CD4-positive, CD25-positive, alpha-beta regulatory T cell (primary cell): ENCODE data around the gene CD276. TPM values are rescaled to one million over a fixed set of nuclear protein-coding genes. Genes with fewer than 3 reads are reported as not detected.
"Not testable (repeated sequence)": the region's sequence is repeated elsewhere in the genome, so short reads cannot be mapped to it uniquely, and the experiment has no call there.

Experiments used
- ATAC-seq, 2 donors: fragments of 150-1000 bp; cut with Tn5 transposase; one replicate each; pipeline ENCODE4 v1.10.0; 2021; ENCODE audit warnings: low read depth in 2 of 2, moderate number of reproducible peaks in 2 of 2, moderate library complexity in 1 of 2
- DNase-seq, 3 donors: peaks; one replicate each; pipeline versions ENCODE4 v3.0.0 to v3.0.0-alpha.2; 2012 to 2022; ENCODE audit warnings: mixed read lengths in 1 of 3
- H3K27ac ChIP-seq: one replicate; pipeline ENCODE4 v1.7.0; 2013; ENCODE audit warnings: mild to moderate bottlenecking, low read length; ENCODE audit not compliant: insufficient read depth, poor library complexity, severe bottlenecking
- H3K27me3 ChIP-seq: one replicate; pipeline ENCODE4 v1.7.0; 2013; ENCODE audit warnings: low read length; ENCODE audit not compliant: control insufficient read depth, insufficient read depth
- H3K36me3 ChIP-seq: one replicate; pipeline ENCODE4 v1.7.0; 2013; ENCODE audit warnings: mild to moderate bottlenecking, low read length, moderate library complexity; ENCODE audit not compliant: control insufficient read depth, insufficient read depth
- H3K4me1 ChIP-seq: 2 replicates; pipeline ENCODE4 v1.7.0; 2013; ENCODE audit warnings: mild to moderate bottlenecking, low read length; ENCODE audit not compliant: insufficient read depth, control insufficient read depth, poor library complexity, severe bottlenecking
- H3K4me3 ChIP-seq: one replicate; pipeline ENCODE4 v1.7.0; 2013; ENCODE audit warnings: low read depth, mild to moderate bottlenecking, low read length, moderate library complexity
- H3K9me3 ChIP-seq, 2 experiments: 1 replicate in 1 of 2; 2 replicates in 1 of 2; pipeline ENCODE4 v1.7.0; 2013; ENCODE audit warnings: low read length in 2 of 2, mild to moderate bottlenecking in 1 of 2, moderate library complexity in 1 of 2; ENCODE audit not compliant: control insufficient read depth in 2 of 2
- H3K27ac Mint-ChIP-seq, 3 donors: one replicate each; pipeline ENCODE4 v1.8.0; 2020 to 2022; ENCODE audit warnings: mild to moderate bottlenecking in 3 of 3, mixed read lengths in 3 of 3, moderate library complexity in 2 of 3
- H3K27me3 Mint-ChIP-seq: one replicate; pipeline ENCODE4 v1.8.0; 2022; ENCODE audit warnings: mild to moderate bottlenecking, mixed read lengths
- H3K36me3 Mint-ChIP-seq: one replicate; pipeline ENCODE4 v1.8.0; 2020; ENCODE audit warnings: mixed read lengths
- H3K4me1 Mint-ChIP-seq, 4 donors: one replicate each; pipeline ENCODE4 v1.8.0; 2020 to 2022; ENCODE audit warnings: mixed read lengths in 4 of 4, mild to moderate bottlenecking in 1 of 4
- H3K4me3 Mint-ChIP-seq, 4 donors: one replicate each; pipeline ENCODE4 v1.8.0; 2020 to 2022; ENCODE audit warnings: mild to moderate bottlenecking in 4 of 4, mixed read lengths in 4 of 4, moderate library complexity in 3 of 4
- H3K9me3 Mint-ChIP-seq, 7 donors: one replicate each; pipeline ENCODE4 v1.8.0; 2020 to 2022; ENCODE audit warnings: mixed read lengths in 7 of 7, mild to moderate bottlenecking in 3 of 7, moderate library complexity in 2 of 7
- polyA plus RNA-seq, 4 donors: library from polyadenylated mRNA; unstranded; fragments of 300-500 nt; fragmentation: Illumina TruSeq; gene quantifications; one replicate each; pipeline ENCODE4 v1.2.3, GENCODE V29; 2021
- total RNA-seq: library from RNA; stranded (reverse); gene quantifications from one replicate; pipeline ENCODE4 v1.2.3, GENCODE V29; 2022

Gene CD276
- total and polyA plus RNA-seq, 5 donors from 2014 or later = not detected

GRCh38 chr15:73696641-73697001 lies 12.4 kb downstream of the CD276 start:
- Histone ChIP-seq H3K27ac (no peak overlapping the region), H3K9me3 (no peaks in the 10 kb centered on the region), H3K36me3 (no peaks in the 10 kb centered on the region), H3K4me1 (peaks cover 15% of the 10 kb centered on the region), H3K27me3 (peaks cover 12% of the 10 kb centered on the region), H3K4me3 (no peak overlapping the region)
- peak overlapping the region in 1 of 4 donors; percentile 50 for H3K4me3 Mint-ChIP-seq
- peaks cover 0 to 27% (median 15%) of the 10 kb centered on the region in 4 donors for H3K4me1 Mint-ChIP-seq
- H3K36me3 Mint-ChIP-seq = no peaks in the 10 kb centered on the region
- H3K9me3 Mint-ChIP-seq = peaks cover 0 to 2% (median 0%) of the 10 kb centered on the region in 7 donors
- ATAC-seq = no peak
- H3K27ac Mint-ChIP-seq = peak overlapping the region in 1 of 3 donors; percentile 68
- DNase-seq = no peak
- peaks cover 11% of the 10 kb centered on the region for H3K27me3 Mint-ChIP-seq

- peak; percentile 88 to 91 for ATAC-seq
- Histone ChIP-seq H3K9me3 (no peaks in the 10 kb centered on the region), H3K4me3 (no peak overlapping the region), H3K36me3 (no peaks in the 10 kb centered on the region), H3K27ac (no peak overlapping the region), H3K27me3 (peaks cover 12% of the 10 kb centered on the region), H3K4me1 (peaks cover 15% of the 10 kb centered on the region)
- H3K4me3 Mint-ChIP-seq = peak overlapping the region in 2 of 4 donors; percentile 38 to 50
- H3K36me3 Mint-ChIP-seq = no peaks in the 10 kb centered on the region
- peak overlapping the region in 2 of 3 donors; percentile 60 to 68 for H3K27ac Mint-ChIP-seq
- H3K4me1 Mint-ChIP-seq = peaks cover 0 to 27% (median 15%) of the 10 kb centered on the region in 4 donors
- DNase-seq = peak; percentile 41 to 92 (median 65)
- peaks cover 11% of the 10 kb centered on the region for H3K27me3 Mint-ChIP-seq
- H3K9me3 Mint-ChIP-seq = peaks cover 0 to 2% (median 0%) of the 10 kb centered on the region in 7 donors
Measured at GRCh38 chr15:73697033-73697467, 12.9 kb downstream of the CD276 start.

- Histone ChIP-seq H3K4me3 (no peak overlapping the region), H3K9me3 (no peaks in the 10 kb centered on the region), H3K27ac (no peak overlapping the region), H3K36me3 (no peaks in the 10 kb centered on the region), H3K4me1 (peaks cover 15% of the 10 kb centered on the region), H3K27me3 (peaks cover 5% of the 10 kb centered on the region)
- peaks cover 0 to 23% (median 15%) of the 10 kb centered on the region in 4 donors for H3K4me1 Mint-ChIP-seq
- no peak for ATAC-seq
- no peak for DNase-seq
- H3K27ac Mint-ChIP-seq = no peak overlapping the region
- peaks cover 0 to 2% (median 0%) of the 10 kb centered on the region in 7 donors for H3K9me3 Mint-ChIP-seq
- H3K36me3 Mint-ChIP-seq = no peaks in the 10 kb centered on the region
- no peak overlapping the region for H3K4me3 Mint-ChIP-seq
- H3K27me3 Mint-ChIP-seq = peaks cover 6% of the 10 kb centered on the region
Measured at GRCh38 chr15:73699249-73700040, 15.3 kb downstream of the CD276 start.

GRCh38 chr15:73700041-73700842 lies 16.1 kb downstream of the CD276 start:
- Mint-ChIP-seq H3K27me3 (peaks cover 8% of the 10 kb centered on the region), H3K27ac (no peak overlapping the region), H3K9me3 (peaks cover 0 to 2% (median 0%) of the 10 kb centered on the region in 7 donors), H3K4me1 (peaks cover 0 to 24% (median 16%) of the 10 kb centered on the region in 4 donors), H3K36me3 (no peaks in the 10 kb centered on the region), H3K4me3 (peak overlapping the region in 1 of 4 donors; percentile 17)
- ATAC-seq = peak; percentile 38
- H3K36me3 ChIP-seq = no peaks in the 10 kb centered on the region
- no peak overlapping the region for H3K27ac ChIP-seq
- H3K27me3 ChIP-seq = no peaks in the 10 kb centered on the region
- H3K9me3 ChIP-seq = no peaks in the 10 kb centered on the region
- peaks cover 15% of the 10 kb centered on the region for H3K4me1 ChIP-seq
- H3K4me3 ChIP-seq = no peak overlapping the region
- DNase-seq = peak; percentile 57 to 83 (median 72)

- H3K27ac Mint-ChIP-seq, H3K27me3 Mint-ChIP-seq, H3K9me3 Mint-ChIP-seq: not testable (repeated sequence)
Measured at GRCh38 chr15:73702311-73703239, 18.4 kb downstream of the CD276 start.

GRCh38 chr15:73703601-73704000 lies 19.4 kb downstream of the CD276 start:
- not testable (repeated sequence) for H3K9me3 ChIP-seq, H3K9me3 Mint-ChIP-seq, H3K4me1 Mint-ChIP-seq, H3K27ac ChIP-seq, H3K36me3 ChIP-seq, H3K27ac Mint-ChIP-seq, ATAC-seq, H3K27me3 Mint-ChIP-seq, H3K4me3 ChIP-seq, H3K4me3 Mint-ChIP-seq, DNase-seq, H3K4me1 ChIP-seq, H3K27me3 ChIP-seq, H3K36me3 Mint-ChIP-seq

More at GRCh38 chr15:73702311-73703239, 18.4 kb downstream of the CD276 start:
- peaks cover 0 to 12% (median 10%) of the 10 kb centered on the region in 4 donors for H3K4me1 Mint-ChIP-seq
- not testable (repeated sequence) for H3K4me3 ChIP-seq, ATAC-seq, H3K4me1 ChIP-seq, DNase-seq, H3K4me3 Mint-ChIP-seq, H3K27me3 ChIP-seq, H3K9me3 ChIP-seq, H3K36me3 ChIP-seq, H3K27ac ChIP-seq, H3K36me3 Mint-ChIP-seq
